Endometrium (tissue), 2 donors: ENCODE results near the gene CDHR2.
A peak's percentile ranks its signal among the peaks of the same experiment; 100 is the strongest.

ENCODE experiments used
- FAIRE-seq: peaks from 2 replicates; lab custom pipeline; 2012; peaks lifted over from hg19 to GRCh38; lab: Jason Lieb, UNC
- donor health status: control.
- donor health status: control.

The CDHR2 gene

DNA sequence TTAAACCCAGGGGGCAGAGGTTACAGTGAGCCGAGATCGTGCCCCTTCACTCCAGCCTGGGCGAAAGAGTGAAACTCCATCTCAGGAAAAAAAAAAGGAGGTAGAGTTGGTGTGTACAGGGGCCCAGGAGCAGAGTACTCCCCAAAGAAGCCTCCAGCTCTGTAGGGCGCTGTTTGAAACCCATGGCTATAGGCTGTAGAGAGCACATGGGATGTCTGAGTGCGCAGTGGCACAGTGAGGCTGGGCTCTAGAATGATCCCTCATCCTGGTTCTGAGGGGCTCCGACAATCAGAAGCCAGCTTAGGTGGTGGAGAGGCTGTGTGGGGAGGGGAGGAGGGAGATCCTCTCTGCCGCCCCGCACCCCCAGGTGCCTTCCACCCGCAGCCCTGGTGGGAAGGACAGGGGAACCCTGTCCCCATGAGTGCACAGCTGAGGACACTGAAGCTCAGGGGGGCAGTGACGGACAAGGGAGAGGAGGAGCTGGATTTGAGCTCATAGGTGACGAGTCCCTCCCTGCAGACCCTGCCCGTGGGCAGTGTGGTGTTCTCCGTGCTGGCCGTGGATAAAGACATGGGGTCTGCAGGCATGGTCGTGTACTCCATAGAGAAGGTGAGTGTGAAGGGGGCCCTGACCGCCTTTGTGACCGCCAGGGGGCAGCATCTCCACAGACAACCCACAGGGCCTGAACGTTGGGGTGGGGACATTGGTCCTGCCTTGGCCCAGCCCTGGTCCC, 24.6 kb downstream of the CDHR2 start:
- FAIRE-seq = no peak

DNA sequence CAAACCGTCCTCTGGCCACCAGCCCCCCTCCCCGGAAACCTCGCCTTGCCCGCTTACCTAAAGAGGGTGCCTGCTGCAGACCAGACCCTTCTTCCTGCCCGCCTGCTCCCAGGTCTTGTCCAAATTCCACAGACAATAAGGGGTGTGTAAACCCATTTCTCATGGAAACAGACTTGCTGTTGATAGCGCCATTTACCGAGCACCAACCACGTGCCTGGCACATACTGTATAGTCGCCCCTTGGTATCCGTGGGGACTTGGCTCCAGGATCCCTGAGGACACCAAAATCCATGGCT, 25.1 kb downstream of the CDHR2 start:
- FAIRE-seq = no peak

DNA sequence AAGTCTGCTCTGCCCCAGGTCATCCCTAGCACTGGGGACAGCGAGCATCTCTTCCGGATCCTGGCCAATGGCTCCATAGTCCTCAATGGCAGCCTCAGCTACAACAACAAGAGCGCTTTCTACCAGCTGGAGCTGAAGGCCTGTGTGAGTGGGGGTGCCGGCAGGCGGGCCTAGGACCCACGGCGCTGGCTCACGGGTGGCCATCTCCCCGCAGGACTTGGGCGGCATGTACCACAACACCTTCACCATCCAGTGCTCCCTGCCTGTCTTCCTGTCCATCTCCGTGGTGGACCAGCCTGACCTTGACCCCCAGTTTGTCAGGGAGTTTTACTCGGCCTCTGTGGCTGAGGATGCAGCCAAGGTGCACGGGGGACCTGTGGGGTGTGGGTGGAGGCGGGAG, 25.9 kb downstream of the CDHR2 start:
- no peak for FAIRE-seq

DNA sequence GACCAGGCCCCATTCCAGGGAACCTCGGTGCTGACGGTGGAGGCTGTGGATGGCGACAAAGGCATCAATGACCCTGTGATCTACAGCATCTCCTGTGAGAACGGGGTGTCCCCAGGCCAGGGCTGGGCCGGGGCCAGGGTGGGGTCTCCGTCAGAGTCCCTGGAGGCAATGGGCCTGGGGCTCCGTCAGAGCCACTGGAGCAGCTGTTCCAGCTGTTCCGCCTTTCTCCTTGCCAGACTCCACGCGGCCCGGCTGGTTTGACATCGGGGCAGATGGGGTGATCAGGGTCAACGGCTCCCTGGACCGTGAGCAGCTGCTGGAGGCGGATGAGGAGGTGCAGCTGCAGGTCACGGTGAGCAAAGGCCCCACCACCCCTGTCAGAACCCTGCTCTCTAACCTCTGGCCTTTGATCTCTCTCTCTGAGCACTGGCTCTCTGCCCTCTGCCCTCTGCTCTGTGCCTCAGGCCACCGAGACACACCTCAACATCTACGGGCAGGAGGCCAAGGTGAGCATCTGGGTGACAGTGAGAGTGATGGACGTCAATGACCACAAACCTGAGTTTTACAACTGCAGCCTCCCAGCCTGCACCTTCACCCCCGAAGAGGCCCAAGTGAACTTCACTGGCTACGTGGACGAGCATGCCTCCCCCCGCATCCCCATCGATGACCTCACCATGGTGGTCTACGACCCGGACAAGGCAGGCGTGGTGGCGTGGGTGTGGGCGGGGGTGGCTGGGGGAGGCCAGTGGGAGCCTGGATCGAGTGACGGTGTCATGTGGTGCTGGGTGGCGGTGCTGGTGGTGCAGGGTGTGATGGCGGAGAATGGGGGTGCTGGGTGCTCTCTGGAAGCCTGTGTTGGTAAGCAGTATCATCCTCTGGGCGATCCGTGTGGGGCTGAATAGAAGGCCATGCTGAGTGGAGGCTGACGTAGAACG, 26.6 kb downstream of the CDHR2 start:
- FAIRE-seq = no peak

DNA sequence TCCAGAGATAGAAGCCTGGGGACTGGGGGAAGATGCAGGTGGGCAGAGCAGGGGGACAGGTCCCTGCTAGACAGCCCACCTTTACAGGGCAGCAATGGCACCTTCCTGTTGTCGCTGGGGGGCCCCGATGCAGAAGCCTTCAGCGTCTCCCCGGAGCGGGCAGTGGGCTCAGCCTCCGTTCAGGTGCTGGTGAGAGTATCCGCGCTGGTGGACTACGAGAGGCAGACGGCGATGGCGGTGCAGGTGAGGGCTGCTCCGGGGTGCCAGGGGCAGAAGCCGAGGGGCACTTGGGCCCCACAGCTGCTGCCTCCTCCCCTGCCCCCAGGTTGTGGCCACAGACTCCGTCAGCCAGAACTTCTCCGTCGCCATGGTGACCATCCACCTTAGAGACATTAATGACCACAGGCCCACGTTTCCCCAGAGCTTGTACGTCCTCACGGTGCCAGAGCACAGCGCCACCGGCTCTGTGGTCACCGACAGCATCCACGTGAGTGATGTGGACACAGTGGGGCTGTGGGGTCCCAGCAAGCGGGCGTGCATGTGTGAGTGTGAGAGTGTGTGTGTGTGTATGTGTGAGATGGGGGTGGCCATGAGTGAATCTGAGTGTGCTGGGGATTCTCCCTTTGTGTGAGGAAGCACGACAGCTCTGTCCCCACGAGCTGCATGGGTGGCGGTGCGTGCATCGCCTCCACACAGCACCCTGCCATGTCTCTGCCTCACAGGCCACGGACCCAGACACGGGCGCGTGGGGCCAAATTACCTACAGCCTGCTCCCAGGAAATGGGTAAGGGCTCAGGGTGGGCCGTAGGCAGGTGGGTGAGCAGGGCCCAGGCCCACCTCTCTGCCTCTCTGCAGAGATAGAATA, 28.4 kb downstream of the CDHR2 start:
- no peak for FAIRE-seq

DNA sequence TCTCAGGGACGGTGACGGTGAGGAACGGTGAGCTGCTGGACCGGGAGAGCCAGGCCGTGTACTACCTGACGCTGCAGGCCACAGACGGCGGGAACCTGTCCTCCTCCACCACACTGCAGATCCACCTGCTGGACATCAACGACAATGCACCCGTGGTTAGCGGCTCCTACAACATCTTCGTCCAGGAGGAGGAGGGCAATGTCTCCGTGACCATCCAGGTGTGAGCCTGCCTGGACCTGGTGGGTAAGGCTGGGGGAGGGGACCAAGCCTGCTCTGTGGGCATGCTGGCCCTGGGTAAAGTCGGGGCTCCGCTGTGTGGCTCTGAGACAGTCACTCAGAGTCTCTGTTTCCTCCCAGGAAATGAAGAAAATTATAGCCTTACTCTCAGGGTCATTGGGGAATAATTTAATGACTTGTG, 29.3 kb downstream of the CDHR2 start:
- FAIRE-seq = no peak

DNA sequence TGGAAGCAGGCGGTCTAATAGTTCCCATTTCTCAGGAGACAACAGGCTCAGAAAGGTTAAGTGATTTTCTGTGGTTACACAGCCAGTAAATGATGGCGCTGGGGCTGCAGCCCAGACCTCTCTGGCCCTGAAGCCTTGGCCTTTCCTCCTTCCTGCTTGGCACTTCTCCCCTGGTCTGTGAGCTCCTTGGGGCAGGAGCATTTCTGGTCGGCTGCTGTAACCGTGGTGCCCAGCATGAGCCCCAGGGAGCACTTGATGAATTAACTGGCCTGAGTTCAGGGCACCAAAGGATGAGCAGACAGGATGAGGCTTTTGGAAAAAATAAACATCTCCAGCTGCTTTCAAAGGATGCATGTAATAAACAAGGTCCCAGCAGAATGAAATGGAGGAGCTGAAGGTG, 30.2 kb downstream of the CDHR2 start:
- no peak for FAIRE-seq

DNA sequence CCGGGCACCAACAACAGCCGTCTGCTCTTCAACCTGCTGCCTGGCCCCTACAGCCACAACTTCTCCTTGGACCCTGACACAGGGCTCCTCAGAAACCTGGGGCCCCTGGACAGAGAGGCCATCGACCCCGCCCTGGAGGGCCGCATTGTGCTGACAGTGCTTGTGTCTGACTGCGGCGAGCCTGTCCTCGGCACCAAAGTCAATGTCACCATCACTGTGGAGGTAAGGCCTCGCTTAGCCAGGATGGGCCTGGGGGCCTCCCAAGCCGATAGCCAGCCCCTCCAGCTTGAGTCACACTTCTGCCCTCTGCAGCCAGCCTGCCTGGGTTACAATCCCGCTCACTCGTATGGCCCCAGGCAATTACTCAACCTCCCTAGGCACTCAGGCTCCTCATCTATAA, 32.2 kb downstream of the CDHR2 start:
- FAIRE-seq = no peak

DNA sequence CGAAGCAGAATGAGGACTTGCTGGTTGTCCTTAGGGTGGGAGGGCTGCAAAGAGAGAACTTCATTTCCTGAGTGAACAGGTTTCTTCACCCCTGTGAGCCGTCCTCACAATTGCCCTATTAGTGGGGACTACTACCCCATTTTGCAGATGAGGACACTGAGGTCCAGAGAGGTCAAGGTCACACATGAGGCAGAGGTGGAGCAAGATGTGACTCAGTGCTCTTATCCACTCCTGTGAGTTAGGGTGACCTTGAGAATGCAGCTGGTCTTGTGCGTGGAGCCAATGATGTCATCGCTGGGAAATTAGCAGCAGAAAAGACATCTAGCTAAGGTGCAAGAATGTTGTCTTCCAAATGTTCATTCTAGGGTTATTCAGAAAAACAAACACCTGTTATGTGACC, 33.9 kb downstream of the CDHR2 start:
- no peak for FAIRE-seq

DNA sequence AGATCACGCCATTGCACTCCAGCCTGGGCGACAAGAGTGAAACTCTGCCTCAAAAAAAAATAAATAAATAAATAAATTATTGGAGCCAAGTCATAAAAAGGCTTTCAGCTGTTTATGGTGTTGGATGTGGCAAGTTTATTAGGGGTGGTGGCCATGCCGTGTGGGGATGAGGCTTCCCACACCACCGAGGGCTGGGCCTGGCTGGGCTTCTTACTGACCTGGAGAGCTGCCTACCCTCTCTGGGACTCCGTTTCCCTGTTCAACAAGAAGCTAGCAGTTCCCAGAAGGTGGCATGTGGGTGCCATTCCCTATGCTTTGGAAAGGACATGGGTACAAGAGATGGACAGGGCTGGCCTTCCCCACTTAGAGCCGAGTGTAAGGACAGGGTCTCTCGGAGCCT, 38.3 kb downstream of the CDHR2 start:
- no peak for FAIRE-seq

DNA sequence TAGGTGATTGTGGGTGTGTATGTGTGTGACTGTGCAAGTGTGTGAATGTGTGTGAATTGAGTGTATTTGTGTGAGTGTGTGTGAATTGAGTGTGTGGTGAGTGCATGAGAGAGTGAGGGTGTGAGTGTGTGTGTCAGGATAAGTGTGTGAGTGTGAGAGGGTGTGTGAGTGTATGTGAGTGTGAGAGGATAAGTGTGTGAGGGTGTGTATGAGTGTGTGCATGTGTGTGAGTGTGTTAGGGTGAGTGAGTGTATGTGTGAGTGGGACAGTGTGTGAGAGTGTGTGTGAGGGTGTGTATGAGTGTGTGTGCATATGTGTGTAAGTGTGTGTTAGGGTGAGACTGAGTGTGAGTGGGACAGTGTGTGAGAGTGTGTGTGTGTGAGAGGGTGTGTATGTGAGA, 39.2 kb downstream of the CDHR2 start:
- FAIRE-seq = no peak

DNA sequence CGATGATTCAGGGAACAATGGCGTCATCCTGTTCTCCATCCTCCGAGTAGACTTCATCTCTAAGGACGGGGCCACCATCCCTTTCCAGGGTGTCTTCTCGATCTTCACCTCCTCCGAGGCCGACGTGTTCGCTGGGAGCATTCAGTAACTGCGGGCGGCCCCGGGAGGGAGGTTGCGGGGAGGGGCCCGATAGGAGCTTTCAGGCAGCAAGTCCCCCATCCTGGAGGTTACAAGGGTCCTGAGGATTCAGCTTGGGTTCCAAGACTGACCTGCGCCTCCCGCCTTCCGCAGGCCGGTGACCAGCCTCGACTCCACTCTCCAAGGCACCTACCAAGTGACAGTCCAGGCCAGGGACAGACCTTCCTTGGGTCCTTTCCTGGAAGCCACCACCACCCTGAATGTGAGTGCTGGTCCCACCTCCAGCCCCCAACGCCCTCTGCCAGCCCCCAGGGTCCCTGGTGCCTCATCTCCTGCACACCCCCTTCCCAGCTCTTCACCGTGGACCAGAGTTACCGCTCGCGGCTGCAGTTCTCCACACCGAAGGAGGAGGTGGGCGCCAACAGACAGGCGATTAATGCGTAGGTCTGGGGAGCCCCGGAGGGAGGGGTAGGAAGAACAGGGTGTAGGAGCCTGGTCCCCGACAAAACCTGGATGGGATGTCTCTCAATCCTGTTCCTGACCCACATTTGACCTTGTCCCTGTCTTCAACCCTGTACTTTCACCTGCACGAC, 40.1 kb downstream of the CDHR2 start:
- FAIRE-seq = no peak

DNA sequence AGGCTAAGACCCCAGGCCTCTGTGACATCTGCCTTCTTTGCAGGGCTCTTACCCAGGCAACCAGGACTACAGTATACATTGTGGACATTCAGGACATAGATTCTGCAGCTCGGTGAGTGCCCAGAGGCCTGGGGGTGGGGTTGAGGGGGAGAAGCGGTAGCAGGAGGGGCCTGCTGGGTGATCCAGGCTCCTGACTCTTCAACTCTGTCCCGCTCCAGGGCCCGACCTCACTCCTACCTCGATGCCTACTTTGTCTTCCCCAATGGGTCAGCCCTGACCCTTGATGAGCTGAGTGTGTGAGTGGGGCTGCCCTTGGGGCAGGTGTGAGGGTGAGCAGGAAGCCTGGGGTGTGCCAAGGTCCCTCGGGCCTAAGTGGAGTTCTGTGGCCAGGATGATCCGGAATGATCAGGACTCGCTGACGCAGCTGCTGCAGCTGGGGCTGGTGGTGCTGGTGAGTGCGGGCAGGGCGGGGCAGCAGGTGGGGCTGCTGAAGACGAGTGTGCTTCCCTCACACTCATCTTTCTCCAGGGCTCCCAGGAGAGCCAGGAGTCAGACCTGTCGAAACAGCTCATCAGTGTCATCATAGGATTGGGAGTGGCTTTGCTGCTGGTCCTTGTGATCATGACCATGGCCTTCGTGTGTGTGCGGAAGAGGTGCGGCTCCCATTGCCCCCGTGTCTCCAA, 41.0 kb downstream of the CDHR2 start:
- no peak for FAIRE-seq

DNA sequence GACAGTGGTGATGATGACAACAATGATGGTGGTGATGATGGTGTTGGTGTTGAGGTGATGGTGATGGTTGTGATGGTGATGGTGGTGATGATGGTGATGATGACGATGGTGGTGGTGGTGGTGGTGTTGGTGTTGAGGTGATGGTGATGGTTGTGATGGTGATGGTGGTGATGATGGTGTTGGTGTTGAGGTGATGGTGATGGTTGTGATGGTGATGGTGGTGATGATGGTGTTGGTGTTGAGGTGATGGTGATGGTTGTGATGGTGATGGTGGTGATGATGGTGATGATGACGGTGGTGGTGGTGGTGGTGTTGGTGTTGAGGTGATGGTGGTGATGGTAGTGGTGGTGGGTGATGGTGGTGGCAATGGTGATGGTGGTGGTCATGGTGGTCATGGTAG, 42.5 kb downstream of the CDHR2 start:
- peak; percentile 100 for FAIRE-seq

DNA sequence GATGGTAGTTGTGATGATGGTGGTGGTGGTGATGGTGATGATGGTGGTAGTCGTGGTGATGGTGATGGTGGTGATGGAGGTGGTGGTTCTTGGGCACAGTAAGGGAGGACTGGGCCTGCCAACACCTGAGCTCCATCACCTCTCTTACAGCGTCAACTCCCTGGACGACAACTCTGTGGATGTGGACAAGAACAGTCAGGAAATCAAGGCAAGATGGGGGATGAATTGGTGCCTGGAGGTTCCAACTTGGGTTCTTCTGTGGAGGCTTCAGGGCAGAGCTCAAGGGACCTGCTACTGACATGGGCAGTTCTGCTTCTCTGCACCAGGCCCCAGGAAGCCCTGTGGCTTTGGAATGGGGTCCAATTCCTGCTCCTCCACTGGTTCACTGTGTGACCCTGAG, 43.4 kb downstream of the CDHR2 start:
- no peak for FAIRE-seq

DNA sequence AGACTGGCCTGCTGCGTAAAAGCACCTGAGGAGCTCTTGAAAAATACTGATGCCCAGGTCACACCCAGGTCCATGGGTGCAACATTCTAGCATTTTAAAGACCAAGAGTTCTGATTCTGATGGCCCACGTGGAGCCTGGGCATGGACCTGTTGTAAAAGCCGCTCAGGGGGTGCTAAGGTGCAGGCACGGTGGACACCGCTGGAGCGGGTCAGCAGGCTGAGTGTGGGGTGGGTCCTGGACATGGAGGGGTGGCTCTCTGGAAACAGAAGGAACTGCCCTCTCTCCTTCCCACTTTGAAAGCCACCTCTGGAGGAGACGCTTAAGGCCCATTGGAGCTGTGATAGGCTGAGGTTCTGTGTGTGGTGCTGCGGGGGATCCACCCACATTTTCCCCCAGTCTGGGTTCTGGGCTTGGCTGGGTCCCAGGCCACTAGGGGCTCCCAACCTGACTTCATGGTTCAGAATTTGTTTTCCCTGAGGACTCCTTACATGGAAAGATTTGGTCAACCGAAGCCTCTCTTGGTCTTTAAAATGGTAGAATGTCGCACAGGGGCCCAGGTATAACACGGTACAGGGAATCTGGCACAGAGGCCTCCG, 44.2 kb downstream of the CDHR2 start:
- FAIRE-seq = no peak

DNA sequence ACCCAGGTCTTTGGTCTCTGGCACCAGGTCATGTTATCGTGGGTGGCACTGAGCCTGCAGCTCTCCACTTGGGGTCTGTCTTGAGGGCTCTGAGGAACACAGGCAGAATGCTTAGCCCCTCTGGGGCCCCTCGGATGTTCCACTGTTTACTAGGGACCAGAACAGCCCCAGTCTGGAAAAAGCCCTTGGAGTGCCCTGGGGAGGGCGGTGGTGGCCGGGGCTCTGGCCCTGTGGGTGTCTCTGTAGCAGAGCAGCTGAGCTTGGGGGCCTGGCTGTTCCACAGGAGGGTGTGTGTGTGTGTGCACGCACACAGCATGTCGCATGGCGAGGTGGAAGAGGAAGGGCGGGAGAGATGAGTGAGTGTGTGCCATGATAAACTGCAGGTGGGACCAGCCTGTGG, 45.4 kb downstream of the CDHR2 start:
- FAIRE-seq = no peak

DNA sequence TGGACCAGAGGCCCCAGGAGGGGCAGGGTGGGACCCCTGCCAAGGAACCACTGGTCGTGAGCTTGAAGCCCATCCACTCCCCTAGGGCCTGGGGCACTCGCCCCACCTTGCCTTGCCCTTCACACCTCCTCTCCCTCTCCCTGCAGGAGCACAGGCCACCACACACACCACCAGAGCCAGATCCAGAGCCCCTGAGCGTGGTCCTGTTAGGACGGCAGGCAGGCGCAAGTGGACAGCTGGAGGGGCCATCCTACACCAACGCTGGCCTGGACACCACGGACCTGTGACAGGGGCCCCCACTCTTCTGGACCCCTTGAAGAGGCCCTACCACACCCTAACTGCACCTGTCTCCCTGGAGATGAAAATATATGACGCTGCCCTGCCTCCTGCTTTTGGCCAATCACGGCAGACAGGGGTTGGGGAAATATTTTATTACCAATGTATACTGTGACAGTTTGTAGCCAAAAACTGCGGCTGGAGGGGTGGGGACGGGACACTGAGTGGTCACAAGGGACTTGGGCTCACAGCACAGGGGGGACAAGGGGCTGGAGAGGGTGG, 46.3 kb downstream of the CDHR2 start:
- no peak for FAIRE-seq

DNA sequence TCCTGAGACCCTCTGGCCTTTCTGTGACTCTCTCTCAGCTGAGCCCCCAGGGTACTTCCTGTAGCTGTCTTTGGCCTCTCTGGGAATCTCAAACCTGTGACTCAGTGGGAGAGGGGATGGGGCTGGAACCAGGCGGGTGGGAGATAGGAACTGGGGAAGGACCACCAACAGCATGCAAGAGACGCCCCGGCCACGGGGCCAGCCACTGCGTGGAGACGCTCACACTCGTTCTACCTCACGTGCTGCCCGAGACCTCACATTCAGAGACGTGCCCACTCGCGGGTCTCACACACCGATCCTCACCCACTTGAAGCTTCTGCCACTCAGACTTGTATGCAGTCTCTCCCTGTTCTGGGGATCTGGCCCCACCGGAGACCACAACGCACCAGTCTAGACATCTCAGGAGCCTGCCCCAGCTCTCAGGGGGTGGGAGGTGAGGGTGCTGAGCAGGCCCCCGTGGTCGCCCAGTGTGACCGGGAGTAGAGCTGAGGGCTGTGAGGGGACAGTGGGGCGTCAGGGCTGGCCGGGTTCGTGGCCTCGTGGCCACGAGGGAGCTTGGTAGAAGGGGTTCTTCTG, 47.0 kb downstream of the CDHR2 start:
- FAIRE-seq = no peak

DNA sequence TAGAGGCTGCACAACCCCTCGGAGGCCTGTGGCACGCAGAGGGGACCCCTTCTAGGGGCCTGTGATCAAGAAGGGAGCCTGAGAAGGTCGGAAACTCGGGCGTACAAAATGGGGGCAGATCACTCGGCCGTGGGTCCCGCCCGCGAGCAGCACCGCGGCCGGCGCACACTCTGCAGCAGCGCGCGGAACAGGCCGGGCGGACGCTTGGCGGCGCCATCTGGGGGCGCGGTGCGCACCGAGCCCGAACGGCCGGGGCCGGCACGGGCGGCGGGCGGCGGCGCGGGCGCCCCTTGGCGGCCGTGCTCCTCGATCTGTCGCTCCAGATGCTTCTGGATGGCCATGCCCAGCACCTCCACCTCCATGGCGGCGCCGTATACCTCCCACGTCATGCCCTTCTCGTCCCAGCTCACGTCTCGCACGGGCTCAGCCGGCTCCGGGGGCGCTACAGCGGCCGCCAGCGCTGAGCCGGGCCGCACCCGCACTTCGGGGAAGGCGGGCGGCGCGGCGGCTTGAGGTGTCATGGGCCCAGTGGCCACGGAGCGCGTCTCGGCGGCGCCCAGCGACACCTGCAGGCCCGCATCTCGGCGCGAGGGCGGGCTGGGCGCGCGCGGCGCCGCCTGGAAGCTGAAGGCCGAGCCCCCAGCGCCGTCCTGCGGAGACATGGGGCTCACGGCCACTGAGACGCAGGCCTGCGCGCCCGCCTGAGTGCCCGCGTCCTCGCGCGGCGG, 47.7 kb downstream of the CDHR2 start:
- FAIRE-seq = no peak
